HG03565 (cell line): ENCODE measurements around the gene RASGRF1.
"Not testable (repeated sequence)": the region's sequence is repeated elsewhere in the genome, so short reads cannot be mapped to it uniquely, and the experiment has no call there.

ENCODE experiments used
- ATAC-seq: cut with Tn5 transposase; IDR thresholded peaks from one replicate; pipeline ENCODE4 v1.9.1; 2021; ENCODE audit warnings: mild to moderate bottlenecking, moderate library complexity; ENCODE audit not compliant: unreplicated experiment

The RASGRF1 gene

GRCh38 chr15:78937132-78937739 is 153.3 kb downstream of the RASGRF1 start:
- ATAC-seq: no peak

GRCh38 chr15:78934655-78935023 is 155.9 kb downstream of the RASGRF1 start:
- ATAC-seq: no peak

- ATAC-seq: no peak
Observed at GRCh38 chr15:78933823-78934654, 156.5 kb downstream of the RASGRF1 start.

GRCh38 chr15:78933187-78933822 is 157.3 kb downstream of the RASGRF1 start:
- no peak for ATAC-seq

GRCh38 chr15:78932258-78932808 is 158.2 kb downstream of the RASGRF1 start:
- no peak for ATAC-seq

- no peak for ATAC-seq
Observed at GRCh38 chr15:78931439-78932257, 158.9 kb downstream of the RASGRF1 start.

- ATAC-seq: no peak
Observed at GRCh38 chr15:78930577-78931388, 159.8 kb downstream of the RASGRF1 start.

- no peak for ATAC-seq
Observed at GRCh38 chr15:78929536-78930264, 160.9 kb downstream of the RASGRF1 start.

GRCh38 chr15:78928616-78929093 is 161.9 kb downstream of the RASGRF1 start:
- no peak for ATAC-seq

- not testable (repeated sequence) for ATAC-seq
Observed at GRCh38 chr15:78928176-78928575, 162.4 kb downstream of the RASGRF1 start.

- no peak for ATAC-seq
Observed at GRCh38 chr15:78927077-78927790, 163.3 kb downstream of the RASGRF1 start.

- ATAC-seq: no peak
Observed at GRCh38 chr15:78925956-78926743, 164.4 kb downstream of the RASGRF1 start.

- no peak for ATAC-seq
Observed at GRCh38 chr15:78925076-78925624, 165.4 kb downstream of the RASGRF1 start.

GRCh38 chr15:78923480-78924360 is 166.9 kb downstream of the RASGRF1 start:
- ATAC-seq: no peak

GRCh38 chr15:78923015-78923414 is 167.6 kb downstream of the RASGRF1 start:
- no peak for ATAC-seq

GRCh38 chr15:78922527-78922926 is 168.1 kb downstream of the RASGRF1 start:
- ATAC-seq: no peak
